H9 (cell line): ENCODE measurements around the gene LAMC2. TPM values are rescaled to one million over a fixed set of nuclear protein-coding genes. Genes with fewer than 3 reads are reported as not detected.

ENCODE experiments used
- DNase-seq: peaks from one replicate; pipeline ENCODE4 v3.0.0-alpha.2; 2017
- H2AFZ ChIP-seq: one replicate; pipeline ENCODE4 v1.6.1; 2013; ENCODE audit warnings: mild to moderate bottlenecking, low read length, control low read depth, moderate library complexity
- H2AK5ac ChIP-seq: 2 replicates; pipeline ENCODE4 v1.6.1; 2013; ENCODE audit warnings: low read length, control low read depth, mixed read lengths; ENCODE audit not compliant: insufficient read length
- H2BK120ac ChIP-seq: one replicate; pipeline ENCODE4 v1.6.1; 2013; ENCODE audit warnings: low read depth, mild to moderate bottlenecking, low read length, control low read depth, inconsistent platforms; ENCODE audit not compliant: poor library complexity, severe bottlenecking
- H2BK12ac ChIP-seq: 2 replicates; pipeline ENCODE4 v1.6.1; 2013; ENCODE audit warnings: low read length, control low read depth, mixed read lengths, low read depth; ENCODE audit not compliant: insufficient read length
- H2BK15ac ChIP-seq: 2 replicates; pipeline ENCODE4 v1.6.1; 2013; ENCODE audit warnings: low read depth, low read length, control low read depth
- H2BK20ac ChIP-seq: one replicate; pipeline ENCODE4 v1.6.1; 2013; ENCODE audit warnings: low read depth, mild to moderate bottlenecking, low read length, control low read depth, inconsistent platforms; ENCODE audit not compliant: poor library complexity, severe bottlenecking
- H2BK5ac ChIP-seq: 2 replicates; pipeline ENCODE4 v1.6.1; 2013; ENCODE audit warnings: low read length, control low read depth, mixed read lengths; ENCODE audit not compliant: insufficient read length
- H3K14ac ChIP-seq: 2 replicates; pipeline ENCODE4 v1.6.1; 2013; ENCODE audit warnings: low read length, control low read depth; ENCODE audit not compliant: insufficient read depth
- H3K18ac ChIP-seq: 2 replicates; pipeline ENCODE4 v1.6.1; 2013; ENCODE audit warnings: low read depth, mild to moderate bottlenecking, mixed read lengths, low read length, control low read depth; ENCODE audit not compliant: insufficient read length
- H3K23ac ChIP-seq: 2 replicates; pipeline ENCODE4 v1.6.1; 2013; ENCODE audit warnings: low read length, control low read depth, mixed read lengths, low read depth; ENCODE audit not compliant: insufficient read length
- H3K23me2 ChIP-seq: 2 replicates; pipeline ENCODE4 v1.6.1; 2013; ENCODE audit warnings: low read depth, mild to moderate bottlenecking, mixed read lengths, low read length, control low read depth; ENCODE audit not compliant: insufficient read length, poor library complexity, severe bottlenecking
- H3K27ac ChIP-seq: 2 replicates; pipeline ENCODE4 v1.5.1; 2013; ENCODE audit warnings: low read length, control low read depth, mixed read lengths, low read depth; ENCODE audit not compliant: insufficient read length
- H3K27me3 ChIP-seq: 2 replicates; pipeline ENCODE4 v1.6.1; 2013; ENCODE audit warnings: low read length, control low read depth, inconsistent platforms; ENCODE audit not compliant: insufficient read depth
- H3K4ac ChIP-seq: 2 replicates; pipeline ENCODE4 v1.6.1; 2013; ENCODE audit warnings: low read depth, mild to moderate bottlenecking, control low read depth, inconsistent platforms, low read length, moderate library complexity
- H3K4me1 ChIP-seq: 2 replicates; pipeline ENCODE4 v1.6.1; 2013; ENCODE audit warnings: low read length, control low read depth, inconsistent platforms; ENCODE audit not compliant: insufficient read depth
- H3K4me2 ChIP-seq: 2 replicates; pipeline ENCODE4 v1.6.1; 2013; ENCODE audit warnings: low read length, control low read depth, mixed read lengths; ENCODE audit not compliant: insufficient read length, insufficient read depth
- H3K56ac ChIP-seq: 2 replicates; pipeline ENCODE4 v1.6.1; 2013; ENCODE audit warnings: low read depth, mild to moderate bottlenecking, mixed read lengths, low read length, control low read depth; ENCODE audit not compliant: insufficient read length
- H3K79me1 ChIP-seq: 2 replicates; pipeline ENCODE4 v1.6.1; 2013; ENCODE audit warnings: low read depth, mild to moderate bottlenecking, moderate library complexity, low read length, control low read depth, inconsistent platforms; ENCODE audit not compliant: insufficient read depth, poor library complexity, severe bottlenecking
- H3K79me2 ChIP-seq: 2 replicates; pipeline ENCODE4 v1.6.1; 2013; ENCODE audit warnings: low read length, control low read depth, inconsistent platforms; ENCODE audit not compliant: insufficient read depth
- H3K9ac ChIP-seq: 2 replicates; pipeline ENCODE4 v1.6.1; 2013; ENCODE audit warnings: low read length, control low read depth, mixed read lengths; ENCODE audit not compliant: insufficient read length; ENCODE audit errors: extremely low read depth
- H3K9me3 ChIP-seq: one replicate; pipeline ENCODE4 v1.6.1; 2013; ENCODE audit warnings: low read depth, low read length, inconsistent platforms; ENCODE audit not compliant: control insufficient read depth
- H3T11ph ChIP-seq: one replicate; pipeline ENCODE4 v1.6.1; 2013; ENCODE audit warnings: mild to moderate bottlenecking, low read length, control low read depth, inconsistent platforms
- H4K20me1 ChIP-seq: one replicate; pipeline ENCODE4 v1.6.1; 2013; ENCODE audit not compliant: control insufficient read depth, insufficient read length, insufficient read depth
- H4K5ac ChIP-seq: 2 replicates; pipeline ENCODE4 v1.6.1; 2013; ENCODE audit warnings: low read depth, mild to moderate bottlenecking, mixed read lengths, low read length, control low read depth; ENCODE audit not compliant: insufficient read length
- H4K8ac ChIP-seq: replicated peaks from 2 replicates; pipeline ENCODE4 v1.6.1; 2013; ENCODE audit warnings: low read length, control low read depth, mixed read lengths, low read depth; ENCODE audit not compliant: insufficient read length
- H4K91ac ChIP-seq: 2 replicates; pipeline ENCODE4 v1.6.1; 2013; ENCODE audit warnings: low read depth, mild to moderate bottlenecking, moderate library complexity, mixed read lengths, low read length, control low read depth; ENCODE audit not compliant: insufficient read length
- H3K27ac Mint-ChIP-seq, 3 experiments: 2 replicates in 2 of 3; 3 replicates in 1 of 3; pipeline ENCODE4 v1.8.0; 2020 to 2021; ENCODE audit warnings: mixed read lengths in 3 of 3, mild to moderate bottlenecking in 1 of 3, moderate library complexity in 1 of 3
- H3K27me3 Mint-ChIP-seq: 2 replicates; pipeline ENCODE4 v1.8.0; 2021; ENCODE audit warnings: low read depth, mild to moderate bottlenecking, moderate library complexity, mixed read lengths
- H3K36me3 Mint-ChIP-seq, 3 experiments: 2 replicates in 2 of 3; 3 replicates in 1 of 3; pipeline ENCODE4 v1.8.0; 2020 to 2021; ENCODE audit warnings: low read depth in 3 of 3, mixed read lengths in 3 of 3; ENCODE audit not compliant: insufficient read depth in 1 of 3
- H3K4me1 Mint-ChIP-seq, 2 experiments: 2 replicates each; pipeline ENCODE4 v1.8.0; 2020; ENCODE audit warnings: mixed read lengths in 2 of 2
- H3K4me3 Mint-ChIP-seq, 2 experiments: 2 replicates in 1 of 2; 3 replicates in 1 of 2; pipeline ENCODE4 v1.8.0; 2020 to 2021; ENCODE audit warnings: mild to moderate bottlenecking in 2 of 2, mixed read lengths in 2 of 2, moderate library complexity in 1 of 2
- H3K9me3 Mint-ChIP-seq, 2 experiments: 2 replicates in 1 of 2; 3 replicates in 1 of 2; pipeline ENCODE4 v1.8.0; 2020; ENCODE audit warnings: mild to moderate bottlenecking in 2 of 2, mixed read lengths in 2 of 2, moderate library complexity in 1 of 2
- WGBS: extraction: QIAGEN DNeasy Blood & Tissue Kit; methylation state at CpG from one replicate; pipeline ENCODE4 v1.1.7; 2013; ENCODE audit warnings: missing lambda C conversion rate, low lambda C conversion rate, mixed read lengths; ENCODE audit not compliant: insufficient read length; ENCODE audit errors: extremely low coverage; 5-methylcytosine and 5-hydroxymethylcytosine counted together
- total RNA-seq: library from RNA; stranded (reverse); gene quantifications from 2 replicates; pipeline ENCODE4 v1.2.1, GENCODE V29; 2021
- TF ChIP-seq, protein P1 (sequence below): fragments of 200-600 bp; sonication (generic); conservative IDR thresholded peaks from 3 replicates; pipeline ENCODE4 v1.8.0; 2021; ENCODE audit warnings: antibody characterized with exemption, mild to moderate bottlenecking

LAMC2 gene
- total RNA-seq, 1 experiment from 2014 or later, result 7.4 TPM

DNA sequence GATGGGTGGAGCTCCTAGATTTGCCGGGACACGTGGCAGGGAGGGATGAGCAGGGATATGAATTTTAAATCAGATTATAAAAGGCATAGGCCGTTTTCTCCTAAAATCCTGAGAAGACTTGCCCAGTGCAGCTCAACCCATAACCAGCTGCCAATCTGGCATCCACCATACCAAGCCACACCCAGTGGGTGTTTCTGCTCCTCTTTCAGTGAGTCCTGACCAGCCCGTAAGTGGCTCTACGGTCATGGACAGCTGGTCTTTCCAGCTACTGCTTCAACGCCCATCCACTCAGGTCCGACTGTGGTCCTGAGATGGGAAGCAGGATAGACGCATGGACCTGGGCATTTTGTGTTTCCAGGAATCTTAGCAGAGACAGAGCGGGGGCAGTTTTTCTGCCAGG, 107.2 kb downstream of the LAMC2 start:
- H3K4ac ChIP-seq, result no peak overlapping the region
- H4K8ac ChIP-seq, result no peak overlapping the region
- H2BK15ac ChIP-seq, result no peak overlapping the region
- H2BK20ac ChIP-seq, result no peak overlapping the region
- H3K27ac ChIP-seq, result no peak overlapping the region
- Mint-ChIP-seq H3K27ac (peak overlapping the region in 1 of 3 experiments; percentile 82; a peak in 2 of 7 replicates), H3K36me3 (peaks cover 3 to 6% (median 4%) of the 10 kb centered on the region in 3 experiments; a peak in 4 of 7 replicates), H3K27me3 (no peaks in the 10 kb centered on the region; the same call in 1 of the 2 replicates), H3K9me3 (peaks cover 0 to 3% of the 10 kb centered on the region in 2 experiments; a peak in 1 of 5 replicates), H3K4me3 (no peak overlapping the region; a peak in 1 of 5 replicates), H3K4me1 (peaks cover 28 to 30% of the 10 kb centered on the region in 2 experiments)
- H2BK12ac ChIP-seq, result no peak overlapping the region
- no peak overlapping the region for H4K5ac ChIP-seq
- no CpG with 5 or more reads among the region's 9 CpGs for WGBS
- no peaks in the 10 kb centered on the region for H4K20me1 ChIP-seq
- H3K23ac ChIP-seq, result no peak overlapping the region
- no peak overlapping the region for H3T11ph ChIP-seq
- H3K9me3 ChIP-seq, result no peaks in the 10 kb centered on the region
- H4K91ac ChIP-seq, result no peak overlapping the region
- H3K14ac ChIP-seq, result no peak overlapping the region
- H3K4me2 ChIP-seq, result no peak overlapping the region
- peaks cover 10% of the 10 kb centered on the region; the same call in 1 of the 2 replicates for H3K4me1 ChIP-seq
- H3K23me2 ChIP-seq, result no peaks in the 10 kb centered on the region
- no peaks in the 10 kb centered on the region for H3K27me3 ChIP-seq
- H2AK5ac ChIP-seq, result no peak overlapping the region
- DNase-seq, result no peak
- H3K18ac ChIP-seq, result no peak overlapping the region
- no peaks in the 10 kb centered on the region for H3K79me1 ChIP-seq
- H3K56ac ChIP-seq, result no peak overlapping the region
- no peak overlapping the region for H2BK120ac ChIP-seq
- TF ChIP-seq, protein P1, sequence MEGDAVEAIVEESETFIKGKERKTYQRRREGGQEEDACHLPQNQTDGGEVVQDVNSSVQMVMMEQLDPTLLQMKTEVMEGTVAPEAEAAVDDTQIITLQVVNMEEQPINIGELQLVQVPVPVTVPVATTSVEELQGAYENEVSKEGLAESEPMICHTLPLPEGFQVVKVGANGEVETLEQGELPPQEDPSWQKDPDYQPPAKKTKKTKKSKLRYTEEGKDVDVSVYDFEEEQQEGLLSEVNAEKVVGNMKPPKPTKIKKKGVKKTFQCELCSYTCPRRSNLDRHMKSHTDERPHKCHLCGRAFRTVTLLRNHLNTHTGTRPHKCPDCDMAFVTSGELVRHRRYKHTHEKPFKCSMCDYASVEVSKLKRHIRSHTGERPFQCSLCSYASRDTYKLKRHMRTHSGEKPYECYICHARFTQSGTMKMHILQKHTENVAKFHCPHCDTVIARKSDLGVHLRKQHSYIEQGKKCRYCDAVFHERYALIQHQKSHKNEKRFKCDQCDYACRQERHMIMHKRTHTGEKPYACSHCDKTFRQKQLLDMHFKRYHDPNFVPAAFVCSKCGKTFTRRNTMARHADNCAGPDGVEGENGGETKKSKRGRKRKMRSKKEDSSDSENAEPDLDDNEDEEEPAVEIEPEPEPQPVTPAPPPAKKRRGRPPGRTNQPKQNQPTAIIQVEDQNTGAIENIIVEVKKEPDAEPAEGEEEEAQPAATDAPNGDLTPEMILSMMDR, result no peak
- no peak overlapping the region for H2BK5ac ChIP-seq
- no peak overlapping the region for H2AFZ ChIP-seq
- no peaks in the 10 kb centered on the region for H3K79me2 ChIP-seq
- no peak overlapping the region for H3K9ac ChIP-seq
